Activated CD4-positive, alpha-beta T cell treated with anti-CD3 and anti-CD28 coated beads, Interleukin-2, amount 10 ng/mL, durations not matched to agents 24 days and 14 days (primary cell): ENCODE results near the gene PACRG. TPM values are rescaled to one million over a fixed set of nuclear protein-coding genes. Genes with fewer than 3 reads are reported as not detected.

Source experiments
- DNase-seq: peaks from one replicate; pipeline ENCODE4 v3.0.0; 2022
- H3K27ac Mint-ChIP-seq: one replicate; pipeline ENCODE4 v1.8.0; 2022; ENCODE audit warnings: mild to moderate bottlenecking, mixed read lengths
- H3K27me3 Mint-ChIP-seq: one replicate; pipeline ENCODE4 v1.8.0; 2022; ENCODE audit warnings: mixed read lengths
- H3K36me3 Mint-ChIP-seq: one replicate; pipeline ENCODE4 v1.8.0; 2022; ENCODE audit warnings: low read depth, mild to moderate bottlenecking, mixed read lengths
- H3K4me1 Mint-ChIP-seq: one replicate; pipeline ENCODE4 v1.8.0; 2021; ENCODE audit warnings: mixed read lengths
- H3K4me3 Mint-ChIP-seq: one replicate; pipeline ENCODE4 v1.8.0; 2022; ENCODE audit warnings: mild to moderate bottlenecking, moderate library complexity, mixed read lengths
- H3K9me3 Mint-ChIP-seq: one replicate; pipeline ENCODE4 v1.8.0; 2021; ENCODE audit warnings: mixed read lengths
- intact Hi-C: fragments of 100-400 bp; cut with micrococcal nuclease; formaldehyde crosslinking; loops from one replicate; pipeline ENCODE4 v1.15.1; 2023
- total RNA-seq: library from RNA; stranded (reverse); gene quantifications from 2 replicates; pipeline ENCODE4 v1.2.3, GENCODE V29; 2022

PACRG gene
- total RNA-seq, 1 donor from 2014 or later = not detected

DNA sequence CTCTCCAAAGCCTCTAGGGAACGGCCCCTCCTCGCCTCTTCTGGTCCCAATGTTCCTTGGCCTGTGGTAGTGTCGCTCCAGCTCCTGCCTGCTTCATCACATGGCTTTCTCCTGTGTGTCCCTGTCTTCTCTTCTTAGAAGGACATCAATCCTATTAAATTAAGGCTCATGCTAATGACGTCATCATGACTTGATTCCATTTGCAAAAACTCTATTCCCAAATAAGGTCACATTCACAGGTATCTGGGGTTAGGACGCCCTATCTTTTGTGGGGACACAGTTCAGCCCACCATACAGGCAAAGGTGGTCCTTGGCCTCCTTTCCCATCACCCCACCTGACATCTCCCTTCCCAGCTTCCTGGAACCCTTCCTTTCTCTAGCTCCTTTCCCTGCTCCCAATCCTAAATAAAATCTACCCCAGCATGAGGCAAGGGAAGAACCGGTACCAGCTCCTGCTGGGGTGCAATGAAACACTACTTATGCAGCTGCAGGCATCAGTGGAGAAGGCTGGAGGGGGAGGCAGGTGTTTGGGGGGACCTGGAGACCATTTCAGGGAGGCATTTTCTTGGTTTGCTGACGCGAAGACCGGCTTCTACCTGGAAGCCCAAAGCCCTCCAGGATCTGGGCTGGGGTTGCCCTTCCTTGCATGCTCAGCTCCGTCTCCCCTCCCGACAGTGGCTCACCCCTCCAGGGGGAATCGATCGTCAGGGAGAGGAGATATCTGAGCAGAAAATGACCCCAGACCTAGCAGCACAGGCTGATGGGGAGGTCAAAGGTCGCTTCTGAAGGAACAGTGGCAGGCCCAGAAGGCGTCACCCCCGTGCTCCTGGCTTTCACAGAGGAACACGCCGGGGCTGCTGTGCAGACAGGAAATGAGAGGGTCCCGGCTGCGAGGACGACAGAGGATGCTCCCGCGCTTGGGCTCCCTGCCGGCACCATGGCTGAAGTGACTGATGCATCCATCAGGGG is 615.1 kb downstream of the PACRG start:
- Mint-ChIP-seq H3K4me3 (no peak overlapping the region), H3K27ac (no peak overlapping the region), H3K27me3 (no peaks in the 10 kb centered on the region), H3K36me3 (no peaks in the 10 kb centered on the region), H3K9me3 (no peaks in the 10 kb centered on the region), H3K4me1 (no peaks in the 10 kb centered on the region)
- DNase-seq = no peak
- intact Hi-C loops = no loop called here

DNA sequence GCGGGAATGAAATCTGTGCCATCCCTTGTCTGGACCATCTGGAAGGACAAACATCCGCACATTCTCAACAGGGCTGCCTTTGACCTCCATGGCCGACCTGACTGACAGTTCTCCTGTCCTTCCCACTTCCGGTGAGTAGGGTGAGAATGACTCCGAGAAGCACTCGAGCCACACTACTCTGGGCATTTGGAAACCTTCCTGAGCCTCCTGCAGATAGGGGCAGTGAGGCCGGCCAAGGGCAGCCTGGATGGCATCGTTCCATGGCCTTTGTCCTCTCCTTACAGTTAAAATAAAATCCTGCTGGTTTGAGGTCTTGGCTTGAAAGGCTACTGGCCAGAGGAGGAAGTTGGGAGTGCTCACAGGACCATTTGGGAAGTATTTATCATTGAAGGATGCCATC is 615.8 kb downstream of the PACRG start:
- no peak overlapping the region for H3K27ac Mint-ChIP-seq
- no peak for DNase-seq
- H3K4me1 Mint-ChIP-seq = no peaks in the 10 kb centered on the region
- H3K9me3 Mint-ChIP-seq = no peaks in the 10 kb centered on the region
- no peak overlapping the region for H3K4me3 Mint-ChIP-seq
- H3K27me3 Mint-ChIP-seq = no peaks in the 10 kb centered on the region
- no peaks in the 10 kb centered on the region for H3K36me3 Mint-ChIP-seq
- intact Hi-C loops = no loop called here

- Mint-ChIP-seq H3K27me3 (no peaks in the 10 kb centered on the region), H3K27ac (no peak overlapping the region), H3K4me3 (no peak overlapping the region), H3K9me3 (no peaks in the 10 kb centered on the region), H3K4me1 (no peaks in the 10 kb centered on the region), H3K36me3 (no peaks in the 10 kb centered on the region)
- DNase-seq = no peak
- intact Hi-C loops = no loop called here
Measured at GRCh38 chr6:163344411-163344810, 616.6 kb downstream of the PACRG start.

DNA sequence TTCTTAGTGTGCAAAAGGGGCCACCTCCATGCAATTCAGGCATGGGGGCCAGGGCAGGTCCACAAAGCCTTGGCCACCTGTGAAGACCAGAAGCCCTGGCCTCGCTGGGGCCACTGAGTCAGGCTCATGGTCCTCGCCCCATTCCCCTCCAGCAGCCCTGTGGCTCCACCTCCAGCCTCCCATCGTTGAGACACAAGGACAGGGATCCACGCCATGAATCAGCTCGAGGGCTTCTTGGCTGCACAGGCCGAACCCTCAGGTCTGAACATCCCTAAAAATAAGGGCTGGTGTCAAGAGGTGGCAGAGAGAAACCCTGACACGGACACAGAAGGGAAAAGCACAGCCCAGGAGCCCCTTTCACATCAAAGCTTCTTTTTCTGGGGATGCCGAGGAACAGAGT is 618.2 kb downstream of the PACRG start:
- Mint-ChIP-seq H3K27ac (no peak overlapping the region), H3K36me3 (no peaks in the 10 kb centered on the region), H3K4me3 (no peak overlapping the region), H3K9me3 (no peaks in the 10 kb centered on the region), H3K4me1 (no peaks in the 10 kb centered on the region), H3K27me3 (no peaks in the 10 kb centered on the region)
- intact Hi-C loops = no loop called here
- no peak for DNase-seq

GRCh38 chr6:163346497-163346961 is 618.8 kb downstream of the PACRG start:
- no peaks in the 10 kb centered on the region for H3K4me1 Mint-ChIP-seq
- H3K27me3 Mint-ChIP-seq = no peaks in the 10 kb centered on the region
- H3K36me3 Mint-ChIP-seq = no peaks in the 10 kb centered on the region
- no peaks in the 10 kb centered on the region for H3K9me3 Mint-ChIP-seq
- H3K4me3 Mint-ChIP-seq = no peak overlapping the region
- intact Hi-C loops = no loop called here
- no peak for DNase-seq
- H3K27ac Mint-ChIP-seq = no peak overlapping the region

DNA sequence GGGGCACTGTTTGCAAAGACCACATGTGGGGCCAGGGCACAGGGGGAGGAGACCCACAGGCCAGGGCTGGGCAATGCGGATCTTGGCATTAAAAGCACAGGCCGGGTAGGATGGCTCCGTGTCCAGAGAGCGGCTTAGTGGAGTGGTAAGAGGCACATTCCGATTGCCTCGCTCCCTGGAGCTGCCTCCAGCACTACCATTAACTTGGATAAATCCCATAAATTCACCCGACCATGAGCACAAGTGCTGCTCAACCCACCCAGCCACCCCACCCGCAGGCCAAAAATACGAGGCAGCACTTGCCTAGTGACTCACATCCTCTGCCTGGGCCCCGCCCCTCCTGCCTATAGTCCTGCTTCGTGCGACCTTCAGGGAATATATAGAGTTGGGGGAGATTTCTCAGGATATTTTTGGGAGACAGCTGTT is 619.3 kb downstream of the PACRG start:
- Mint-ChIP-seq H3K9me3 (no peaks in the 10 kb centered on the region), H3K4me3 (no peak overlapping the region), H3K27me3 (no peaks in the 10 kb centered on the region), H3K4me1 (no peaks in the 10 kb centered on the region), H3K36me3 (no peaks in the 10 kb centered on the region), H3K27ac (no peak overlapping the region)
- DNase-seq = no peak
- intact Hi-C loops = no loop called here

- Mint-ChIP-seq H3K4me3 (no peak overlapping the region), H3K27ac (no peak overlapping the region), H3K9me3 (no peaks in the 10 kb centered on the region), H3K27me3 (no peaks in the 10 kb centered on the region), H3K4me1 (no peaks in the 10 kb centered on the region), H3K36me3 (no peaks in the 10 kb centered on the region)
- intact Hi-C loops = no loop called here
- no peak for DNase-seq
Measured at GRCh38 chr6:163348789-163349680, 621.3 kb downstream of the PACRG start.

DNA sequence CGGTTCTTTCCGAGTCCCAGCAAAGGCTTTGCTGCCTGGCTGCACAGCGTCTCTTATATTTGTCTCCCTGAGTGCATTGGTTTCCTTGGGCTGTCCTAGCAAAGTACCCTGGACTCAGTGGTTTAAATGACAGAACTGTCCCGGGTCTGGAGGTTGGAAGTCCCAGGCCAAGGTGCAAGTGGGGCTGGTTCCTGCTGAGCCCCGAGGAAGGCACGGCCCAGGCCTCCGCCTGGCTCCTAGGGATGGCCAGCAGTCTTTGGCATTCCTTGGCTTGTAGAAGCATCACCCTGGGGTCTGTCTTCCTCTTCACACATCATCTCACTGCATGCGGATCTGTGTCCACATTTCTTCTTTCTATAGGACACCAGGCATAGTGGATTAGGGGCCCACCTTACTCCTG is 621.9 kb downstream of the PACRG start:
- no peaks in the 10 kb centered on the region for H3K36me3 Mint-ChIP-seq
- H3K4me1 Mint-ChIP-seq = no peaks in the 10 kb centered on the region
- H3K27me3 Mint-ChIP-seq = no peaks in the 10 kb centered on the region
- no peak for DNase-seq
- intact Hi-C loops = no loop called here
- no peaks in the 10 kb centered on the region for H3K9me3 Mint-ChIP-seq
- H3K4me3 Mint-ChIP-seq = no peak overlapping the region
- H3K27ac Mint-ChIP-seq = no peak overlapping the region

DNA sequence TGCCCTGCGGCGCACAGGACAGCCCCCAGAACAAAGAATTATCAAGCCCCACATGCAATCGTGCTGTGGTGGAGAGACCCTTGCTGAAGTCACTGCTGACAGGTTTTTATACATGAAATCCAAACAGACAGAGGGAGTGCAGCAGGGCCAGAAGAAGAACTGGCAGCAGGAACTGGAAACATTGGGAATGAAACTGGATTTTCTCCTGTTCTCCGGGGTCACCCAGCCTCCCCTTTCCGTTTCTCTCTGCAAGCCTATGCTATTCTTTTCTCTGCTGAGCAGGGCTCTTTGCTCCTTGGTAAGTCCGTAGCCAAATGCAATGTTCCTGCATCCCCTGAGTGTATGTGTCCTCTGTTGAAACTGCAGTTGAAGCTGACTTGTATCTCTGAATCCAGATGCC is 623.2 kb downstream of the PACRG start:
- no peaks in the 10 kb centered on the region for H3K27me3 Mint-ChIP-seq
- H3K27ac Mint-ChIP-seq = no peak overlapping the region

GRCh38 chr6:163352011-163352685 is 624.4 kb downstream of the PACRG start:
- intact Hi-C loops = no loop called here
- H3K27me3 Mint-ChIP-seq = no peaks in the 10 kb centered on the region
- no peak for DNase-seq
- H3K4me3 Mint-ChIP-seq = no peak overlapping the region
- no peaks in the 10 kb centered on the region for H3K4me1 Mint-ChIP-seq
- no peaks in the 10 kb centered on the region for H3K36me3 Mint-ChIP-seq
- H3K9me3 Mint-ChIP-seq = no peaks in the 10 kb centered on the region
- H3K27ac Mint-ChIP-seq = no peak overlapping the region

More for the DNA sequence above, 623.2 kb downstream of the PACRG start:
- Mint-ChIP-seq H3K9me3 (no peaks in the 10 kb centered on the region), H3K4me1 (no peaks in the 10 kb centered on the region), H3K36me3 (no peaks in the 10 kb centered on the region), H3K4me3 (no peak overlapping the region)
- DNase-seq = no peak
- intact Hi-C loops = no loop called here

GRCh38 chr6:163352966-163353365 is 625.2 kb downstream of the PACRG start:
- Mint-ChIP-seq H3K36me3 (no peaks in the 10 kb centered on the region), H3K27ac (no peak overlapping the region), H3K9me3 (no peaks in the 10 kb centered on the region), H3K27me3 (no peaks in the 10 kb centered on the region), H3K4me3 (no peak overlapping the region), H3K4me1 (no peaks in the 10 kb centered on the region)
- DNase-seq = no peak
- intact Hi-C loops = no loop called here

- H3K4me3 Mint-ChIP-seq = no peak overlapping the region
- intact Hi-C loops = no loop called here
- DNase-seq = no peak
- no peaks in the 10 kb centered on the region for H3K9me3 Mint-ChIP-seq
- no peaks in the 10 kb centered on the region for H3K27me3 Mint-ChIP-seq
- no peaks in the 10 kb centered on the region for H3K36me3 Mint-ChIP-seq
- H3K4me1 Mint-ChIP-seq = no peaks in the 10 kb centered on the region
- no peak overlapping the region for H3K27ac Mint-ChIP-seq
Measured at GRCh38 chr6:163354085-163354484, 626.3 kb downstream of the PACRG start.

DNA sequence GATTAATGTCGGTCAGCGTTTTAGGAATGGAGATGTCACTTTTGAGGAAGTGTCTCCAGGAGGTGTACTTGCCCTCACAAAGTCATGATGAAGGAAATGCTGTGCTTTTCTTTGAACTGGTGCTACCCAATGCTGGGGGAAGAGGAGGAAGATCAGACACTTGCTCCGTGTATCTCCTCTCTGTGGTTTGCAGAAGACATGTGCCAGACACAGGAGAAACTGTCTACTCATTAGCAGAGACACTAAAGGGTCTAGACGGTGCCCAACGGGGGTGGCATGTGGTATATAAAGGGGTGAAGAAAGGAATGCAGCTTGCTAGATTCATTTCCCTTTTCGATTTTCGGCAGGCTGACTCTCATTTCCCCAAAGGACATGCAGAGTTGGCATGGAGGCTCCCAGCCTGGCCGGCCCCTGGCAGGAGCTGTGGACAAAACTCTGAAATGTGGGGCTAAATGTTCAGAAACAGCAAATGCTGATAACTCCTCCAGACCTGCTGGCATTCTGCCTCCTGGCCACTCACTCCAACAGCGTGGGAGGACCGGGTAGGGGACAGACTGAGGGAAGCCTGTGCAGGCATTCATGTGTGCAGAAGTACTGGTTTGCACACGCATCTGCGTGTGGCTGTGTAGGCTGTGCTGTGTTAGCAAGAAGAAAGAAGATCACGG is 627.1 kb downstream of the PACRG start:
- no peaks in the 10 kb centered on the region for H3K4me1 Mint-ChIP-seq
- no peak overlapping the region for H3K27ac Mint-ChIP-seq
- no peaks in the 10 kb centered on the region for H3K36me3 Mint-ChIP-seq
- no peaks in the 10 kb centered on the region for H3K27me3 Mint-ChIP-seq
- intact Hi-C loops = no loop called here
- H3K4me3 Mint-ChIP-seq = no peak overlapping the region
- no peak for DNase-seq
- H3K9me3 Mint-ChIP-seq = no peaks in the 10 kb centered on the region
